Trophoblast cell (in vitro differentiated cells and primary cell): ENCODE results near the gene SAMD7.

Experiments used
- DNase-seq, 2 donors: peaks; one replicate each; pipeline ENCODE4 v3.0.0-alpha.2; 2016
- H2AFZ ChIP-seq: 2 replicates; pipeline ENCODE4 v1.6.1; 2013; ENCODE audit warnings: low read length, moderate library complexity, mild to moderate bottlenecking; ENCODE audit not compliant: insufficient read depth, poor library complexity
- H2AK5ac ChIP-seq: 2 replicates; pipeline ENCODE4 v1.6.1; 2013; ENCODE audit warnings: mild to moderate bottlenecking, low read length
- H2BK120ac ChIP-seq: 2 replicates; pipeline ENCODE4 v1.6.1; 2013; ENCODE audit warnings: low read length, mild to moderate bottlenecking, moderate library complexity; ENCODE audit not compliant: insufficient read depth, poor library complexity
- H2BK12ac ChIP-seq: 2 replicates; pipeline ENCODE4 v1.6.1; 2013; ENCODE audit warnings: mild to moderate bottlenecking, low read length, moderate library complexity
- H2BK5ac ChIP-seq: 2 replicates; pipeline ENCODE4 v1.6.1; 2013; ENCODE audit warnings: low read length, low read depth, moderate library complexity, mild to moderate bottlenecking; ENCODE audit not compliant: poor library complexity
- H3K14ac ChIP-seq: 2 replicates; pipeline ENCODE4 v1.6.1; 2013; ENCODE audit warnings: mild to moderate bottlenecking, low read length
- H3K18ac ChIP-seq: 2 replicates; pipeline ENCODE4 v1.6.1; 2013; ENCODE audit warnings: mild to moderate bottlenecking, low read length
- H3K23ac ChIP-seq: 2 replicates; pipeline ENCODE4 v1.6.1; 2013; ENCODE audit warnings: low read length
- H3K27ac ChIP-seq: 2 replicates; pipeline ENCODE4 v1.5.1; 2013; ENCODE audit warnings: low read depth, mild to moderate bottlenecking, inconsistent platforms, low read length, moderate library complexity
- H3K27me3 ChIP-seq: 2 replicates; pipeline ENCODE4 v1.6.1; 2013; ENCODE audit warnings: inconsistent platforms, mild to moderate bottlenecking, low read length, moderate library complexity; ENCODE audit not compliant: insufficient read depth
- H3K36me3 ChIP-seq, 2 experiments: 1 replicate in 1 of 2; 2 replicates in 1 of 2; pipeline ENCODE4 v1.6.1; 2013; ENCODE audit warnings: low read length in 2 of 2, mild to moderate bottlenecking in 2 of 2, moderate library complexity in 1 of 2; ENCODE audit not compliant: insufficient read depth in 2 of 2, control insufficient read depth in 1 of 2
- H3K4ac ChIP-seq: 2 replicates; pipeline ENCODE4 v1.6.1; 2013; ENCODE audit warnings: low read depth, mild to moderate bottlenecking, low read length, moderate library complexity
- H3K4me1 ChIP-seq, 2 experiments: 1 replicate in 1 of 2; 2 replicates in 1 of 2; pipeline ENCODE4 v1.6.1; 2013; ENCODE audit warnings: low read length in 2 of 2, mild to moderate bottlenecking in 2 of 2, moderate library complexity in 1 of 2; ENCODE audit not compliant: insufficient read depth in 2 of 2, control insufficient read depth in 1 of 2
- H3K4me2 ChIP-seq: 2 replicates; pipeline ENCODE4 v1.6.1; 2013; ENCODE audit warnings: inconsistent platforms, mild to moderate bottlenecking, low read length, moderate library complexity
- H3K4me3 ChIP-seq: 2 replicates; pipeline ENCODE4 v1.5.1; 2013; ENCODE audit warnings: mild to moderate bottlenecking, low read depth, low read length, inconsistent platforms
- H3K79me1 ChIP-seq: one replicate; pipeline ENCODE4 v1.6.1; 2013; ENCODE audit warnings: low read length
- H3K79me2 ChIP-seq: 2 replicates; pipeline ENCODE4 v1.6.1; 2013; ENCODE audit warnings: low read length, mild to moderate bottlenecking; ENCODE audit not compliant: control insufficient read depth, insufficient read depth, poor library complexity
- H3K9ac ChIP-seq: 2 replicates; pipeline ENCODE4 v1.6.1; 2013; ENCODE audit warnings: mild to moderate bottlenecking, low read length
- H3K9me3 ChIP-seq: 2 replicates; pipeline ENCODE4 v1.6.1; 2013; ENCODE audit warnings: low read depth, mild to moderate bottlenecking, control low read depth, inconsistent platforms, low read length; ENCODE audit not compliant: insufficient read depth
- H4K12ac ChIP-seq: 2 replicates; pipeline ENCODE4 v1.6.1; 2013; ENCODE audit warnings: low read depth, mild to moderate bottlenecking, low read length, moderate library complexity
- H4K8ac ChIP-seq: 2 replicates; pipeline ENCODE4 v1.6.1; 2013; ENCODE audit warnings: low read depth, mild to moderate bottlenecking, low read length, moderate library complexity
- H4K91ac ChIP-seq: one replicate; pipeline ENCODE4 v1.6.1; 2013; ENCODE audit warnings: low read depth, mild to moderate bottlenecking, low read length, moderate library complexity
- WGBS: extraction: QIAGEN DNeasy Blood & Tissue Kit; methylation state at CpG from one replicate; pipeline ENCODE4 v1.1.7; 2013; ENCODE audit warnings: missing lambda C conversion rate; ENCODE audit not compliant: insufficient read length, insufficient coverage; ENCODE audit errors: extremely low coverage; 5-methylcytosine and 5-hydroxymethylcytosine counted together

The SAMD7 gene

GRCh38 chr3:169946336-169946735 is 35.0 kb downstream of the SAMD7 start:
- no peak for DNase-seq
- no CpG with 5 or more reads among the region's 3 CpGs for WGBS
- Histone ChIP-seq H3K27ac (no peak overlapping the region), H3K4me3 (no peak overlapping the region), H2AFZ (no peak overlapping the region), H4K12ac (no peak overlapping the region), H3K9me3 (no peaks in the 10 kb centered on the region), H3K4me1 (no peaks in the 10 kb centered on the region), H2AK5ac (no peak overlapping the region), H4K8ac (no peak overlapping the region), H2BK120ac (no peak overlapping the region), H3K14ac (no peak overlapping the region), H3K4me2 (no peak overlapping the region), H3K18ac (no peak overlapping the region), H3K9ac (no peak overlapping the region), H2BK5ac (no peak overlapping the region), H2BK12ac (no peak overlapping the region), H3K36me3 (no peaks in the 10 kb centered on the region), H3K27me3 (no peaks in the 10 kb centered on the region), H3K4ac (no peak overlapping the region), H3K23ac (no peak overlapping the region), H4K91ac (no peak overlapping the region), H3K79me1 (no peaks in the 10 kb centered on the region), H3K79me2 (no peaks in the 10 kb centered on the region)

GRCh38 chr3:169948559-169949448 is 37.4 kb downstream of the SAMD7 start:
- Histone ChIP-seq H3K9ac (no peak overlapping the region), H3K27me3 (no peaks in the 10 kb centered on the region), H3K9me3 (no peaks in the 10 kb centered on the region)

GRCh38 chr3:169952045-169952444 is 40.7 kb downstream of the SAMD7 start:
- WGBS, result no CpG with 5 or more reads among the region's 1 CpG
- Histone ChIP-seq H3K4ac (no peak overlapping the region), H3K79me2 (no peaks in the 10 kb centered on the region)

More at GRCh38 chr3:169948559-169949448, 37.4 kb downstream of the SAMD7 start:
- Histone ChIP-seq H2BK120ac (no peak overlapping the region), H4K8ac (no peak overlapping the region), H3K18ac (no peak overlapping the region), H3K23ac (no peak overlapping the region), H2AK5ac (no peak overlapping the region), H2BK5ac (no peak overlapping the region), H2BK12ac (no peak overlapping the region), H4K91ac (no peak overlapping the region), H3K36me3 (no peaks in the 10 kb centered on the region), H3K4me3 (no peak overlapping the region), H3K4me2 (no peak overlapping the region), H3K4ac (no peak overlapping the region), H4K12ac (no peak overlapping the region), H3K4me1 (no peaks in the 10 kb centered on the region), H2AFZ (no peak overlapping the region), H3K27ac (no peak overlapping the region), H3K79me2 (no peaks in the 10 kb centered on the region), H3K14ac (no peak overlapping the region), H3K79me1 (no peaks in the 10 kb centered on the region)
- WGBS, result no CpG with 5 or more reads among the region's 2 CpGs
- DNase-seq, result no peak

GRCh38 chr3:169953462-169954141 is 42.2 kb downstream of the SAMD7 start:
- Histone ChIP-seq H3K14ac (no peak overlapping the region), H3K4me1 (no peaks in the 10 kb centered on the region), H3K36me3 (no peaks in the 10 kb centered on the region), H3K27ac (no peak overlapping the region), H3K18ac (no peak overlapping the region), H3K4ac (no peak overlapping the region), H3K9ac (no peak overlapping the region), H3K27me3 (no peaks in the 10 kb centered on the region), H3K9me3 (no peaks in the 10 kb centered on the region), H2AK5ac (no peak overlapping the region), H4K12ac (no peak overlapping the region), H2BK120ac (no peak overlapping the region), H3K4me3 (no peak overlapping the region), H4K91ac (no peak overlapping the region), H3K79me1 (no peaks in the 10 kb centered on the region), H2BK5ac (no peak overlapping the region), H3K79me2 (no peaks in the 10 kb centered on the region), H2AFZ (no peak overlapping the region), H3K23ac (no peak overlapping the region), H4K8ac (no peak overlapping the region), H2BK12ac (no peak overlapping the region), H3K4me2 (no peak overlapping the region)
- no peak for DNase-seq
- WGBS, result 100% methylated on average over 2 of the region's 3 CpGs

More at GRCh38 chr3:169952045-169952444, 40.7 kb downstream of the SAMD7 start:
- no peaks in the 10 kb centered on the region for H3K27me3 ChIP-seq
- H2BK12ac ChIP-seq, result no peak overlapping the region
- H3K18ac ChIP-seq, result no peak overlapping the region
- no peak overlapping the region for H4K12ac ChIP-seq
- H2AK5ac ChIP-seq, result no peak overlapping the region
- H4K91ac ChIP-seq, result no peak overlapping the region
- no peaks in the 10 kb centered on the region for H3K4me1 ChIP-seq
- no peak overlapping the region for H2AFZ ChIP-seq
- H3K36me3 ChIP-seq, result no peaks in the 10 kb centered on the region
- no peak overlapping the region for H4K8ac ChIP-seq
- DNase-seq, result peak in 1 of 2 donors; percentile 29
- H3K9me3 ChIP-seq, result no peaks in the 10 kb centered on the region
- H2BK120ac ChIP-seq, result no peak overlapping the region
- H3K27ac ChIP-seq, result no peak overlapping the region
- no peak overlapping the region for H3K23ac ChIP-seq
- H2BK5ac ChIP-seq, result no peak overlapping the region
- H3K4me3 ChIP-seq, result no peak overlapping the region
- no peak overlapping the region for H3K4me2 ChIP-seq
- H3K9ac ChIP-seq, result no peak overlapping the region
- H3K79me1 ChIP-seq, result no peaks in the 10 kb centered on the region
- H3K14ac ChIP-seq, result no peak overlapping the region
